Vagina (tissue), 2 donors: ENCODE measurements around the gene POLR2C.

Source experiments
- POLR2A ChIP-seq, 2 donors: fragments of 450-650 bp; IDR thresholded peaks; one replicate each; pipeline ENCODE4 v1.6.1; 2017; ENCODE audit warnings: antibody characterized with exemption in 2 of 2, mild to moderate bottlenecking in 2 of 2, moderate library complexity in 2 of 2
- POLR2AphosphoS5 ChIP-seq, 2 donors: sonication (generic); formaldehyde crosslinking; IDR thresholded peaks; one replicate each; pipeline ENCODE4 v1.9.0; 2017; ENCODE audit warnings: antibody characterized with exemption in 2 of 2, mild to moderate bottlenecking in 2 of 2, low read depth in 1 of 2; ENCODE audit not compliant: insufficient read depth in 1 of 2
- TF ChIP-seq, protein P1 (sequence below), 3 experiments: fragments of 450-650 bp in 2 of 3; fragments of 200-600 bp in 1 of 3; sonication (generic) in 1 of 3; IDR thresholded peaks; one replicate each; pipeline ENCODE4 v1.5.1; 2017 to 2019; ENCODE audit warnings: antibody characterized with exemption in 3 of 3, mild to moderate bottlenecking in 2 of 3, moderate library complexity in 2 of 3

GRCh38 chr16:57507136-57508034, 44.9 kb downstream of the POLR2C start:
- TF ChIP-seq, protein P1, sequence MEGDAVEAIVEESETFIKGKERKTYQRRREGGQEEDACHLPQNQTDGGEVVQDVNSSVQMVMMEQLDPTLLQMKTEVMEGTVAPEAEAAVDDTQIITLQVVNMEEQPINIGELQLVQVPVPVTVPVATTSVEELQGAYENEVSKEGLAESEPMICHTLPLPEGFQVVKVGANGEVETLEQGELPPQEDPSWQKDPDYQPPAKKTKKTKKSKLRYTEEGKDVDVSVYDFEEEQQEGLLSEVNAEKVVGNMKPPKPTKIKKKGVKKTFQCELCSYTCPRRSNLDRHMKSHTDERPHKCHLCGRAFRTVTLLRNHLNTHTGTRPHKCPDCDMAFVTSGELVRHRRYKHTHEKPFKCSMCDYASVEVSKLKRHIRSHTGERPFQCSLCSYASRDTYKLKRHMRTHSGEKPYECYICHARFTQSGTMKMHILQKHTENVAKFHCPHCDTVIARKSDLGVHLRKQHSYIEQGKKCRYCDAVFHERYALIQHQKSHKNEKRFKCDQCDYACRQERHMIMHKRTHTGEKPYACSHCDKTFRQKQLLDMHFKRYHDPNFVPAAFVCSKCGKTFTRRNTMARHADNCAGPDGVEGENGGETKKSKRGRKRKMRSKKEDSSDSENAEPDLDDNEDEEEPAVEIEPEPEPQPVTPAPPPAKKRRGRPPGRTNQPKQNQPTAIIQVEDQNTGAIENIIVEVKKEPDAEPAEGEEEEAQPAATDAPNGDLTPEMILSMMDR (IDR thresholded peaks at IDR 0.05) = no peak
- TF ChIP-seq POLR2A (IDR thresholded peaks at IDR 0.05) = no peak
- no peak for TF ChIP-seq POLR2AphosphoS5 (IDR thresholded peaks at IDR 0.05; ENCODE audit: insufficient read depth in 1 of 2, low read depth in 1 of 2)
